GM12878 (cell line): ENCODE data around the gene CHCHD2. TPM values are rescaled to one million over a fixed set of nuclear protein-coding genes. Genes with fewer than 3 reads are reported as not detected.

Experiments used
- ATAC-seq: fragments of 200-7000 bp; cut with Tn5 transposase; 3 replicates; pipeline ENCODE4 v1.9.1; 2020; ENCODE audit warnings: mild to moderate bottlenecking, moderate library complexity
- BruUV-seq: library from RNA; stranded (reverse); fragments of 400-500 nt; replicated peaks from 2 replicates; lab custom pipeline; 2021; lab: Mats Ljungman, UMichigan
- CTCF ChIA-PET: fragments of 300-600 bp; sonication (Branson Sonifier 250); formaldehyde crosslinking; extraction: SDS; loops from one replicate; lab custom pipeline; 2021; ENCODE audit warnings: inconsistent platforms; lab: Yijun Ruan, JAX
- POLR2A ChIA-PET: fragments of 350-600 bp; formaldehyde crosslinking; extraction: SDS; loops from one replicate; lab custom pipeline; 2021; ENCODE audit warnings: inconsistent platforms; lab: Charles Lee
- RAD21 ChIA-PET: fragments of 300-600 bp; sonication (Branson Sonifier 250); formaldehyde crosslinking; loops from one replicate; lab custom pipeline; 2023; ENCODE audit warnings: antibody characterized with exemption; ENCODE audit not compliant: unreplicated experiment; lab: Charles Lee
- SMC1A ChIA-PET: fragments of 300-600 bp; sonication (Branson Sonifier 250); formaldehyde crosslinking; loops from one replicate; lab custom pipeline; 2023; ENCODE audit not compliant: unreplicated experiment, uncharacterized antibody; lab: Charles Lee
- DNase-seq: peaks from one replicate; pipeline ENCODE4 v3.0.0-alpha.2; 2011; ENCODE audit warnings: low read depth, low spot score
- FAIRE-seq: peaks from 3 replicates; lab custom pipeline; 2011; peaks lifted over from hg19 to GRCh38; lab: Jason Lieb, UNC
- H2AFZ ChIP-seq: 2 replicates; pipeline ENCODE4 v1.6.0; 2011; ENCODE audit warnings: low read depth, low read length, control low read depth; ENCODE audit not compliant: control insufficient read depth
- H3K27ac ChIP-seq: 2 replicates; pipeline ENCODE4 v1.5.1; 2011; ENCODE audit warnings: control low read depth; ENCODE audit not compliant: control insufficient read depth, insufficient read depth
- H3K27me3 ChIP-seq, 2 experiments: replicated peaks in 1 of 2; 2 replicates each; pipeline versions ENCODE4 v1.6.0 to v1.6.1; 2011; ENCODE audit warnings: low read length in 1 of 2; ENCODE audit not compliant: control insufficient read depth in 2 of 2, insufficient read depth in 2 of 2
- H3K36me3 ChIP-seq, 2 experiments: 2 replicates each; pipeline ENCODE4 v1.5.1; 2011; ENCODE audit warnings: low read length in 1 of 2; ENCODE audit not compliant: control insufficient read depth in 2 of 2, insufficient read depth in 2 of 2
- H3K4me1 ChIP-seq: 2 replicates; pipeline ENCODE4 v1.6.1; 2011; ENCODE audit warnings: mild to moderate bottlenecking, low read length, moderate library complexity, mixed read lengths; ENCODE audit not compliant: control insufficient read depth, insufficient read depth
- H3K4me2 ChIP-seq: 2 replicates; pipeline ENCODE4 v1.6.0; 2011; ENCODE audit warnings: control low read depth; ENCODE audit not compliant: control insufficient read depth, insufficient read depth
- H3K4me3 ChIP-seq: fragments of 200-600 bp; sonication (generic); 2 replicates; pipeline ENCODE4 v1.5.1; 2016
- H3K79me2 ChIP-seq: 2 replicates; pipeline ENCODE4 v1.6.0; 2011; ENCODE audit warnings: low read length; ENCODE audit not compliant: control insufficient read depth, insufficient read depth
- H3K9ac ChIP-seq: 2 replicates; pipeline ENCODE4 v1.8.0; 2011; ENCODE audit warnings: low read length, control low read depth, mixed read lengths; ENCODE audit not compliant: control insufficient read depth, insufficient read depth
- H3K9me3 ChIP-seq: replicated peaks from 3 replicates; pipeline ENCODE4 v1.5.1; 2011; ENCODE audit warnings: mild to moderate bottlenecking, low read length; ENCODE audit not compliant: control insufficient read depth, insufficient read depth
- H4K20me1 ChIP-seq: 2 replicates; pipeline ENCODE4 v1.6.0; 2011; ENCODE audit not compliant: control insufficient read depth, insufficient read depth
- CBFB ChIP-seq: IDR thresholded peaks from 2 replicates; pipeline ENCODE4 v1.6.1; 2016; ENCODE audit warnings: antibody characterized with exemption, low read depth
- ESRRA ChIP-seq: IDR thresholded peaks from 2 replicates; pipeline ENCODE4 v1.6.1; 2012; ENCODE audit warnings: mild to moderate bottlenecking, low read length, improper control_type of control experiment
- PKNOX1 ChIP-seq: fragments of 450-650 bp; IDR thresholded peaks from 2 replicates; pipeline ENCODE4 v1.6.1; 2016; ENCODE audit warnings: mild to moderate bottlenecking
- SMC3 ChIP-seq: IDR thresholded peaks from 2 replicates; pipeline ENCODE4 v1.6.1; 2011; ENCODE audit warnings: low read length, improper control_type of control experiment, borderline replicate concordance
- ZNF207 ChIP-seq: fragments of 450-650 bp; IDR thresholded peaks from 2 replicates; pipeline ENCODE4 v1.6.1; 2014; ENCODE audit warnings: antibody characterized with exemption, mild to moderate bottlenecking, borderline replicate concordance
- ZSCAN29 ChIP-seq: fragments of 450-650 bp; IDR thresholded peaks from 2 replicates; pipeline ENCODE4 v1.6.1; 2017; ENCODE audit warnings: mild to moderate bottlenecking, moderate library complexity
- ZZZ3 ChIP-seq: IDR thresholded peaks from 2 replicates; pipeline ENCODE4 v1.6.1; 2011; ENCODE audit warnings: low read depth; ENCODE audit not compliant: control insufficient read depth, insufficient read length
- WGBS: methylation state at CpG from one replicate; pipeline ENCODE4 v1.1.6; 2016; ENCODE audit warnings: low lambda C conversion rate; ENCODE audit not compliant: insufficient replicate concordance, insufficient coverage; ENCODE audit errors: missing lambda C conversion rate; 5-methylcytosine and 5-hydroxymethylcytosine counted together
- in situ Hi-C: fragments of 300-500 bp; cut with MboI; formaldehyde crosslinking; loops from 9 replicates; pipeline ENCODE4 v1.14.3; 2018; ENCODE audit warnings: mixed read lengths
- intact Hi-C: fragments of 100-400 bp; cut with micrococcal nuclease; formaldehyde crosslinking; loops from one replicate; pipeline ENCODE4 v1.14.2; 2022; ENCODE audit not compliant: unreplicated experiment
- polyA plus RNA-seq, 11 experiments: library from polyadenylated mRNA; depleted of rRNA in 4 of 11; unstranded in 6 of 11; stranded (reverse) in 5 of 11; fragments of >200 nt; fragmentation: Nextera tagmentation in 4 of 11; fragmentation: Illumina TruSeq in 1 of 11; extraction: Ambion mirVana in 4 of 11; extraction: Trizol in 1 of 11; gene quantifications; 1 replicate in 1 of 11; 2 replicates in 10 of 11; pipeline versions ENCODE4 v1.2.1 to v1.2.3, GENCODE V29; 2011 to 2016; ENCODE audit warnings: inconsistent platforms in 2 of 11, missing spikeins in 2 of 11, low read depth in 1 of 11
- total RNA-seq, 4 experiments: library from RNA; depleted of rRNA in 3 of 4; stranded (reverse); fragments of >200 nt in 3 of 4; fragmentation: Illumina TruSeq in 1 of 4; extraction: Trizol in 1 of 4; gene quantifications; 2 replicates each; pipeline versions ENCODE4 v1.2.1 to v1.2.3, GENCODE V29; 2013 to 2021
- TF ChIP-seq, protein P1 (sequence below): IDR thresholded peaks from 2 replicates; pipeline ENCODE4 v1.6.1; 2011; ENCODE audit warnings: borderline replicate concordance, low read depth, mild to moderate bottlenecking, moderate library complexity, low read length; ENCODE audit not compliant: insufficient read depth, poor library complexity, severe bottlenecking

Gene CHCHD2
- total and polyA plus RNA-seq, 10 of the 15 experiments (the other 5 are each of a cell fraction or from before 2014, with no cell fraction given), result 97.8 to 1,291 (median 619) TPM

- H3K9me3 ChIP-seq, result no peaks in the 10 kb centered on the region
- in situ Hi-C loops, result no loop called here
Measured at GRCh38 chr7:56125831-56126230, 19.6 kb upstream of the CHCHD2 start.

More at GRCh38 chr7:56125831-56126230, 19.6 kb upstream of the CHCHD2 start:
- Histone ChIP-seq H4K20me1 (no peaks in the 10 kb centered on the region), H3K4me1 (no peaks in the 10 kb centered on the region), H3K27ac (no peak overlapping the region), H2AFZ (no peak overlapping the region), H3K9ac (no peak overlapping the region), H3K79me2 (no peaks in the 10 kb centered on the region), H3K27me3 (no peaks in the 10 kb centered on the region), H3K36me3 (no peaks in the 10 kb centered on the region), H3K4me3 (no peak overlapping the region), H3K4me2 (no peak overlapping the region)
- ATAC-seq, result no peak
- BruUV-seq, result no TSS peak
- RAD21 ChIA-PET, result no interaction called here
- intact Hi-C loops, result loop anchor here (10.0 kb wide), 1 partner anchor 59 kb away; no protein-coding TSS in a partner anchor
- TF ChIP-seq PKNOX1, result no peak
- TF ChIP-seq ZNF207, result no peak
- TF ChIP-seq ESRRA, result no peak
- no peak for TF ChIP-seq SMC3
- TF ChIP-seq CBFB, result no peak
- no peak for TF ChIP-seq ZSCAN29
- no peak for TF ChIP-seq ZZZ3
- TF ChIP-seq, protein P1, sequence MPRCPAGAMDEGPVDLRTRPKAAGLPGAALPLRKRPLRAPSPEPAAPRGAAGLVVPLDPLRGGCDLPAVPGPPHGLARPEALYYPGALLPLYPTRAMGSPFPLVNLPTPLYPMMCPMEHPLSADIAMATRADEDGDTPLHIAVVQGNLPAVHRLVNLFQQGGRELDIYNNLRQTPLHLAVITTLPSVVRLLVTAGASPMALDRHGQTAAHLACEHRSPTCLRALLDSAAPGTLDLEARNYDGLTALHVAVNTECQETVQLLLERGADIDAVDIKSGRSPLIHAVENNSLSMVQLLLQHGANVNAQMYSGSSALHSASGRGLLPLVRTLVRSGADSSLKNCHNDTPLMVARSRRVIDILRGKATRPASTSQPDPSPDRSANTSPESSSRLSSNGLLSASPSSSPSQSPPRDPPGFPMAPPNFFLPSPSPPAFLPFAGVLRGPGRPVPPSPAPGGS, result no peak
- SMC1A ChIA-PET, result no interaction called here
- 41% methylated on average over 8 of the region's 8 CpGs for WGBS
- no peak for FAIRE-seq
- DNase-seq, result no peak
- CTCF ChIA-PET, result no interaction called here
- POLR2A ChIA-PET, result no interaction called here
